ENCODE measurements around the gene CALY. TPM values are rescaled to one million over a fixed set of nuclear protein-coding genes. Genes with fewer than 3 reads are reported as not detected.

CALY gene
- total RNA-seq, 1 experiment from 2014 or later: not detected

GRCh38 chr10:133335246-133336117 lies 1.2 kb downstream of the CALY start:
- peak; percentile 92 for DNase-seq
- no peaks in the 10 kb centered on the region for H3K36me3 ChIP-seq (replicated peaks; ENCODE audit: control insufficient read depth, insufficient read depth, low read length)
- H3K4me3 ChIP-seq (ENCODE audit: insufficient read depth, low read depth, low read length): peak overlapping the region; percentile 36; the same call in 1 of the 2 replicates
- H3K27me3 ChIP-seq (ENCODE audit: control insufficient read depth, insufficient read depth, low read length): peaks cover 58% of the 10 kb centered on the region

- peak overlapping the region; percentile 36; the same call in 1 of the 2 replicates for H3K4me3 ChIP-seq (ENCODE audit: insufficient read depth, low read depth, low read length)
- no peaks in the 10 kb centered on the region for H3K36me3 ChIP-seq (replicated peaks; ENCODE audit: control insufficient read depth, insufficient read depth, low read length)
- DNase-seq: no peak
- peaks cover 61% of the 10 kb centered on the region for H3K27me3 ChIP-seq (ENCODE audit: control insufficient read depth, insufficient read depth, low read length)
Observed at GRCh38 chr10:133334503-133335245, 2.0 kb downstream of the CALY start.

- Histone ChIP-seq H3K27me3 (ENCODE audit: control insufficient read depth, insufficient read depth, low read length) (peaks cover 76% of the 10 kb centered on the region), H3K4me3 (ENCODE audit: insufficient read depth, low read depth, low read length) (no peak overlapping the region), H3K36me3 (replicated peaks; ENCODE audit: control insufficient read depth, insufficient read depth, low read length) (no peaks in the 10 kb centered on the region)
- peak; percentile 43 for DNase-seq
Observed at GRCh38 chr10:133332936-133333699, 3.6 kb downstream of the CALY start.

- peak; percentile 95 for DNase-seq
- Histone ChIP-seq H3K36me3 (replicated peaks; ENCODE audit: control insufficient read depth, insufficient read depth, low read length) (no peaks in the 10 kb centered on the region), H3K4me3 (ENCODE audit: insufficient read depth, low read depth, low read length) (no peak overlapping the region), H3K27me3 (ENCODE audit: control insufficient read depth, insufficient read depth, low read length) (peaks cover 81% of the 10 kb centered on the region)
Observed at GRCh38 chr10:133329491-133330202, 7.0 kb downstream of the CALY start.

GRCh38 chr10:133328358-133329343 lies 8.0 kb downstream of the CALY start:
- Histone ChIP-seq H3K36me3 (replicated peaks; ENCODE audit: control insufficient read depth, insufficient read depth, low read length) (no peaks in the 10 kb centered on the region), H3K27me3 (ENCODE audit: control insufficient read depth, insufficient read depth, low read length) (peaks cover 77% of the 10 kb centered on the region), H3K4me3 (ENCODE audit: insufficient read depth, low read depth, low read length) (no peak overlapping the region)
- peak; percentile 41 for DNase-seq

- peak; percentile 62 for DNase-seq
- no peaks in the 10 kb centered on the region for H3K36me3 ChIP-seq (replicated peaks; ENCODE audit: control insufficient read depth, insufficient read depth, low read length)
- peaks cover 71% of the 10 kb centered on the region for H3K27me3 ChIP-seq (ENCODE audit: control insufficient read depth, insufficient read depth, low read length)
- no peak overlapping the region for H3K4me3 ChIP-seq (ENCODE audit: insufficient read depth, low read depth, low read length)
Observed at GRCh38 chr10:133327651-133328357, 8.9 kb downstream of the CALY start.

- H3K27me3 ChIP-seq (ENCODE audit: control insufficient read depth, insufficient read depth, low read length): peaks cover 63% of the 10 kb centered on the region
- no peak overlapping the region for H3K4me3 ChIP-seq (ENCODE audit: insufficient read depth, low read depth, low read length)
- no peaks in the 10 kb centered on the region for H3K36me3 ChIP-seq (replicated peaks; ENCODE audit: control insufficient read depth, insufficient read depth, low read length)
- peak; percentile 66 for DNase-seq
Observed at GRCh38 chr10:133326745-133327650, 9.7 kb downstream of the CALY start.

GRCh38 chr10:133326223-133326551 lies 10.5 kb downstream of the CALY start:
- DNase-seq: no peak
- peak overlapping the region; percentile 42 for H3K4me3 ChIP-seq (ENCODE audit: insufficient read depth, low read depth, low read length)
- H3K36me3 ChIP-seq (replicated peaks; ENCODE audit: control insufficient read depth, insufficient read depth, low read length): no peaks in the 10 kb centered on the region
- peaks cover 57% of the 10 kb centered on the region for H3K27me3 ChIP-seq (ENCODE audit: control insufficient read depth, insufficient read depth, low read length)

GRCh38 chr10:133325440-133326222 lies 11.1 kb downstream of the CALY start:
- Histone ChIP-seq H3K27me3 (ENCODE audit: control insufficient read depth, insufficient read depth, low read length) (peaks cover 53% of the 10 kb centered on the region), H3K4me3 (ENCODE audit: insufficient read depth, low read depth, low read length) (peak overlapping the region; percentile 42), H3K36me3 (replicated peaks; ENCODE audit: control insufficient read depth, insufficient read depth, low read length) (no peaks in the 10 kb centered on the region)
- peak; percentile 85 for DNase-seq

- DNase-seq: peak; percentile 76
- H3K27me3 ChIP-seq (ENCODE audit: control insufficient read depth, insufficient read depth, low read length): peaks cover 50% of the 10 kb centered on the region
- peak overlapping the region; percentile 42; the same call in 1 of the 2 replicates for H3K4me3 ChIP-seq (ENCODE audit: insufficient read depth, low read depth, low read length)
- H3K36me3 ChIP-seq (replicated peaks; ENCODE audit: control insufficient read depth, insufficient read depth, low read length): no peaks in the 10 kb centered on the region
Observed at GRCh38 chr10:133324857-133325260, 11.8 kb downstream of the CALY start.

- Histone ChIP-seq H3K27me3 (ENCODE audit: control insufficient read depth, insufficient read depth, low read length) (peaks cover 45% of the 10 kb centered on the region), H3K36me3 (replicated peaks; ENCODE audit: control insufficient read depth, insufficient read depth, low read length) (no peaks in the 10 kb centered on the region), H3K4me3 (ENCODE audit: insufficient read depth, low read depth, low read length) (peak overlapping the region; percentile 8; the same call in 1 of the 2 replicates)
- peak; percentile 94 for DNase-seq
Observed at GRCh38 chr10:133324198-133324792, 12.4 kb downstream of the CALY start.
